ENCODE data around the gene ZCCHC17.
"Not testable (repeated sequence)": the region's sequence is repeated elsewhere in the genome, so short reads cannot be mapped to it uniquely, and the experiment has no call there.

Gene ZCCHC17

GRCh38 chr1:31376375-31377134 lies 79.7 kb downstream of the ZCCHC17 start:
- TF ChIP-seq CTCF (conservative IDR thresholded peaks at IDR 0.05) = no peak
- no peak overlapping the region for H3K27ac ChIP-seq

- TF ChIP-seq CTCF (conservative IDR thresholded peaks at IDR 0.05) = no peak
- H3K27ac ChIP-seq = no peak overlapping the region
Observed at GRCh38 chr1:31377364-31377863, 80.6 kb downstream of the ZCCHC17 start.

GRCh38 chr1:31378001-31378400 lies 81.2 kb downstream of the ZCCHC17 start:
- no peak for TF ChIP-seq CTCF (conservative IDR thresholded peaks at IDR 0.05)
- no peak overlapping the region for H3K27ac ChIP-seq

- no peak for TF ChIP-seq CTCF (conservative IDR thresholded peaks at IDR 0.05)
- H3K27ac ChIP-seq = no peak overlapping the region
Observed at GRCh38 chr1:31380181-31380580, 83.3 kb downstream of the ZCCHC17 start.

- no peak for TF ChIP-seq CTCF (conservative IDR thresholded peaks at IDR 0.05)
- no peak overlapping the region for H3K27ac ChIP-seq
Observed at GRCh38 chr1:31381394-31382294, 84.8 kb downstream of the ZCCHC17 start.

- no peak overlapping the region for H3K27ac ChIP-seq
- TF ChIP-seq CTCF (conservative IDR thresholded peaks at IDR 0.05) = no peak
Observed at GRCh38 chr1:31382379-31382989, 85.7 kb downstream of the ZCCHC17 start.

GRCh38 chr1:31383967-31384366 lies 87.1 kb downstream of the ZCCHC17 start:
- H3K27ac ChIP-seq = no peak overlapping the region
- no peak for TF ChIP-seq CTCF (conservative IDR thresholded peaks at IDR 0.05)

- H3K27ac ChIP-seq = not testable (repeated sequence)
Observed at GRCh38 chr1:31386576-31387243, 89.9 kb downstream of the ZCCHC17 start.

All from VCaP (cell line).